GM18520 (cell line): ENCODE measurements around the gene SOAT1.
A peak's percentile ranks its signal among the peaks of the same experiment; 100 is the strongest.
"Not testable (repeated sequence)": the region's sequence is repeated elsewhere in the genome, so short reads cannot be mapped to it uniquely, and the experiment has no call there.

Source experiments
- ATAC-seq: cut with Tn5 transposase; IDR thresholded peaks from one replicate; pipeline ENCODE4 v1.9.1; 2021; ENCODE audit not compliant: unreplicated experiment

SOAT1 gene

GRCh38 chr1:179293340-179294327, at the start of gene SOAT1:
SOAT1 (plus strand) TSS chr1:179293797; CDS start chr1:179302685, 8,888 bp downstream.
- peak; percentile 94 for ATAC-seq

GRCh38 chr1:179245426-179245825, 48.2 kb upstream of the SOAT1 start:
- not testable (repeated sequence) for ATAC-seq

DNA sequence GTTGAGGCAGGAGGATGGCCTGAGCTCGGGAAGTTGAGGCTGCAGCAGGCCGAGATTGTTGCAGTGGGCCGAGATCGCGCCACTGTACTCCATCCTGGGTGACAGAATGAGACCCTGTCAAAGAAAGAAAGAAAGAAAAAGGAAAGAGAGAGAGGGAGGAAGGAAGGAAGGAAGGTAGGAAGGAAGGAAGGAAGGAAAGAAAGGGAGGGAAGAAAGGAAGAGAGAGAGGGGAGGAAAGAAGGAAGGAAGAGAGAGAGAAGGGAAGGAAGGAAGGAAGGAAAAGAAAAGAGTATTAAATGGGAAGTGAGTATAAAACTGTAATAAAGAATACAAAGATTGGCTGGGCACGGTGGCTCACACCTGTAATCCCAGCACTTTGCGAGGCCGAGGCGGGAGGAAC, 45.7 kb upstream of the SOAT1 start:
- ATAC-seq: no peak

DNA sequence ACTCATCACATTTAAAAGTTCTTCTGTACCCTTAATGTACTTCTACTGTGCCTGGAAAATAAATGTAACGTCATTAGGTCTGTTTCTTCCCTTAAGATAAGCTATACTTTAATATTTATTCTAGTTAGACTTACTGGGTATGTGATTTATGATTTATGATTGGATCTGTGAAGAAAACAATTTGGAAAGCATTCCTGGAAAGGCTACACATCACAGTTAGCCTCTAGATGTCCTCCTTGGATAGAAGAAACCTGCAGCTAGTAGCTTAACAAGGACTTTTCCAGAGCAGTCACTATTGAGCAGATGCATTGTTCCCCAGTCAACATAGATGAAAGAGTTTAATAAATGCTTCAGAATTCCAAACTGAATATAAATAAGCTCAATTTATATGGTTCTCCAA, 41.9 kb upstream of the SOAT1 start:
- ATAC-seq: no peak

DNA sequence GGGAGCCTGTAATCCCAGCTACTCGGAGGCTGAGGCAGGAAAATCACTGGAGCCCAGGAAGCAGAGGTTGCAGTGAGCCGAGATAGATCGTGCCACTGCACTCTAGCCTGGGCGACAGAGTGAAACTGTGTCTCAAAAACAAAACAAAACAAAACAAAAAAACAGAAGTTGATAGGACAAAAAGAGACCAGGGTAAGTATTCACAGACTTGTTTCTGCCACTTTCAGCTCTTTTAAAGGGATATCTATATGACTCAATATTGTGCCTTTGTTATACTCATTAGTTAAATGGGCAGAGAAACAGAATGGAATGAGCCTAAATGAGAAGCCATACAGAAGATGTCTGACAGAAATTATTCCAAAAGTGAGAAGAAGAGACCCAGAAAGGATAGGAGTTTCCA, 41.0 kb upstream of the SOAT1 start:
- no peak for ATAC-seq

DNA sequence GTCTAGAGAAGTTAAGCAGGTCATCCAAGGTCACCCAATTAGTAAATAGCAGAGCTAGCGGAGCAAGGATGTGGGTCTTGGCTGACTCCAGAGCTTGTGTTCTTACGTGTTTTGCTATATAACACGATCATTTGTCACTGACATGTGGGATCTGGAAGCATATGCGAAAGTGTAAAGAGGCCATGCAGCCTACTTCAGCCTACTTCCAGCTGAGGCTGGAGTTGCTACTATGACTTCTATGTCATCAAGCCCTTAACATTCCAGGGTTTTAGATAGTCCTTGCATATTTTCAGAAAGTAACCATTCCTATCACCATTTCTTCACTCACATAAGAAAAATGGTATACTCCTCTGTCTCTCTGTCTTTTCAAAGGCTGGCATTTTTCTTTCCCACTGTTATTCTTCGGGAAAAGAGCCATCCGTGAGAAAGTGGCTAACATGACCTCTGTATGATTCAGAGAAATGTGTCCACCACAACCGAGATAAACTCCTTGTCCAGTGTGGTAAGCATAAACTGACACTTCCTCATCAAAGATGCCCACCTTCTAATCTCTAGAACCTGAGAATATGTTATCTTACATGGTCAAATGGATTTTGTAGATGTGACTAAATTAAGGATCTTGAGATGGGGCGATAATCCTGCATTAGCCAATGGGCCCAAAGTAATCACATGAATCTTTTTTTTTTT, 40.2 kb upstream of the SOAT1 start:
- no peak for ATAC-seq

DNA sequence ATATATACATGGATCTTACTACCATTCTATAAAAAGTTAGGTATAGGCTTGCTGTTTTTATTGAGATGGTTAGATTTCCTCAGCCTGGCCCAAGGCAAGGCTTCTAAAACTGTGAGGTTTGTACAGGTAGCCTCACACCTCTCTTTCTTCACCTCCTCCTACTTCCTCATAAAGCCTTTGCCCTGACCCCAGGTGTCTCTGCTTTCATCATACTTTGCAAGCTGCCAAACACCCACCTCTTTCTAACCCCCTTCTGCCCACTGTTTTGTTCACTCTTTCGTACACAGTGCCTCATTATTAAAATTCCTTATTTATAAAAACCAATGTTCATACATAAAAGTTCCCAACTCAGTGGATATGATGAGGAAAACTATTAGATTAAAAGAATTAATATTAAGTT, 31.4 kb upstream of the SOAT1 start:
- no peak for ATAC-seq

DNA sequence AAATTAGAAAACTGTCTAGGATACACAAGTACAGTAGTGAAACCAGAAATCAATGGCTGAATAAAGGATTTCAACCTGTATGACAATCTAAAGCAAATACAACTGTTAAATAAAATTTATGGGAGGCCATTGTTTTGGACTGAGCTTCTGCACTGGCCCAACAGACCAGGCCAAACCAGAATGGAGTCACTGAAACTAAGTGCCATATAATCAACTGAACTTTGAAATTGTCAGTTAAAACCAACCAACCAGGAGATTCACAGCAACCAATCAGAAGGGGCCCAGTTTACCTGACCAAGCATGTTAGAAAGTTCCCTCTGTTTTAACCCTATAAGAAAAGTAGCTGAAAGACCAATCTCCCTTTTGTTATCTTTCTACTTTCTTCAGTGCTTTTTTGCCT, 30.5 kb upstream of the SOAT1 start:
- no peak for ATAC-seq

DNA sequence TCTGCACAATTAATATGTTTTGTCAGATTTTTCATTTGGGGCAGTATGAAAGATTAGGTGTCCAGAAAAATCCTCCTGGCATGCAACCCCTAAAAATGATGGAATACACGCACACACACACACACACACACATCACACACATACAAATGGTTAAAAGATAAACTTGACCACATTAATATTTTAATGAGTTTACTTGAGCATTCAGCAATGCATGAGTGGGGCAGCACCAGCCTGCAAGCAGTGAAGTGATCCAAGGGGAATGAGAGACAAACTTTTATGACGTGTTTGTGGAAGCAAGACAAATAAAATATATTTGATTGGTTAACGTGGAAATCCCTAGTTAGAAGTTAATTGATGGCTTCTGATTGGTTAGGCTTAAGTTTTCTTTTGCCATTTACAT, 29.1 kb upstream of the SOAT1 start:
- ATAC-seq: no peak

- ATAC-seq: no peak
These were observed 24.5 kb upstream of the SOAT1 start for GRCh38 chr1:179269071-179269470.

- ATAC-seq: not testable (repeated sequence)
These were observed 19.2 kb upstream of the SOAT1 start for GRCh38 chr1:179274424-179274823.

DNA sequence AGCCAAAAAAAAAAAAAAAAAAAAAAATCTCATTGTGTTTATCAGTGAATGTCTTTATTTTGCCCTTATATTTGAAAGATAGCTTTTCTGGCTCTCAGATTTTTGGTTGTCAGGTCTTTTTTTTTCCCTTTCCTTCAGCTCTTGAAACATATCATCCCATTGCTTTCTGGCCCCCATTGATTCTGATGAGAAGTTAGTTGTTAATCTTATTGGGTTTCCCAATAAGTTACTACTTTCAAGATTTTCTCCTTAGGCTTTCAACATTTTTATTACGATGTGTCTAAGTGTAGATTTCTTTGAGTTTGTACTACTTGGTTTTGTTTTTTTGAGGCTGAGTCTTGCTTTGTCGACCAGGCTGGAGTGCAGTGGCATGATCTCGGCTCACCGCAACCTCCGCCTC, 14.7 kb upstream of the SOAT1 start:
- no peak for ATAC-seq

- no peak for ATAC-seq
These were observed 9.6 kb upstream of the SOAT1 start for GRCh38 chr1:179283992-179284391.

DNA sequence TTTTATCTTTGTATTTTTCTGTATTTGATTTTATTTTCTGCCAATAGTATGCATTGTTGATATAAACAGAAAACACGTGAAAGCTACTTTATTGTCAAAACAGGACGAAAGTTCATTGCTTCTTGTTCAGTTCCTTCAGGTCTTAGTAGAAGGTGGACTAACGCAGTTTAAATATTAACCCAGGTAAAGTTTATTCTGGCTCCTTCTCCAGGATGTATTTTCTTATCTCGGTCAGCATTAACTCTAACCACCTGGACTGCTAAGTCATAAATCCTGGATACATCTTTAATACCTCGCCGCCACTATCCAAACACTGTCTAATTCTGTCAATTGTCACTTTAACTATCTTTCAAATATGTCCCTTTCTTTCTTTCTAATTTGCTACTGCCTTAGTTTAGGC, 5.7 kb upstream of the SOAT1 start:
- no peak for ATAC-seq

DNA sequence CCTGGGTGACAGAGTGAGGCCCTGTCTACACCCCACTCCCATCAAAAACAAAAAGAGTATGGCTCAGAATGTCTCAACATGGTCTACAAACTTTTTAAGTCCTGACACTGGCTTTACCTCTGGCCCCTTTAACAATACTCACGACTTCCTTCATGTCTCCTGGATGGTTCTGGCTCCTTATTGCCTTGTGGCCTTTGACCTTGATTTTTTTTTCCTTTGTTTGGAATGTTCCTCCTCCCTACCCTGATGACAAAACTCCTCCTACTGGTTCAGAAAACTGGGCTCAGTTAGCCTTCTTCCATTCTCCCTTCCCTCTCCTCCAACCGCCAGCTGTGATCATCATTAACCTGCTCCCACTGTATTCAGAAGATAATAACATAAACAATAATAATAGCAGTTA, 4.6 kb upstream of the SOAT1 start:
- no peak for ATAC-seq

- no peak for ATAC-seq
These were observed 1.7 kb downstream of the SOAT1 start for GRCh38 chr1:179295164-179295755.

DNA sequence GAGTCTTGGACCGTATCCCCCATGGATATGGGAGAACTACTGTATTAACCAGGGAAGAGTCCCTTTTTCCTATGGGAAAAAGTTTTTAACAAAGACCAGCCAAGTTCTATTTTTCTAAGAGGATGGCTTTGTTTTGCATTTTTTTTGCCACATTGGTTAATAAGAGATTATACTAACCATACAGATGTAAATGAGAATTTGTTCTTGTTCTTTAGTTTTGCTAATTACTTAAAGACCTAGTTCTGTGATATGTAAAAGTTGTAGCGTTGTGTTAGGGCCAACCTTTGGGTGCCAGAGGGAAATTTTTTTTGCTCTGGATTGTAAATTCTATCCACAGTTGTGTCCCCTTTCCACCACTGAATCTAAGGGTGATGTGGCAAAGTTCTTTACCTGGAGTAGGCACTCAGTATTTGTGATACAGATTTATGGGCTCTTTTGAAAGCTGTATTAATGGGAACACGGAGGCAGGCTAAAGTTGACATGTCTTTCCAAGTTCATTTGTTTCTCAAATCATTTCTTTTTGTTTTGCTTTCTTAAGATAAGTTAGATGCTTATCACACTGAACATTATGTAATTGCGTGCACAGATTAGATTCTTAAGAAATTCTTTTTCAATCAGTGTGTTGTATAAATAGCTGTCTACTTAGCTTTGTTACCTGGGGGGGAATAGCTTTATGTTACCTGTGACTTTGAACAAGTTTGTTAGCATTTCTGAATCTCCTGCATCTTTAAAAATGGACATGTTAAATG, 2.9 kb downstream of the SOAT1 start:
- no peak for ATAC-seq

DNA sequence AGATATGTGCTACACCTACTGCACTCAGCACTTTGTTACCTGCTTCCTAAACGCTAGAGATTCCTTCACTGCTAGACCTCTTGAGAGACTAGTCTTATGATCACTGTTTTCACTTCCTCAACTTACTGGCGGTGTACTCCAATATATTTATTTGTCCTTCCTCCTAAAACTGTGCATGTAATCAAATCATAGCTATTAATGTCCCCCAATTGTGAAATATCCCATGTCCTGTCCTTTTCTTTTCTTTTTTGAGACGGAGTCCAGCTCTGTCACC, 3.4 kb downstream of the SOAT1 start:
- no peak for ATAC-seq

GRCh38 chr1:179298952-179299351, 5.4 kb downstream of the SOAT1 start:
- peak; percentile 83 for ATAC-seq

GRCh38 chr1:179300112-179300511, 6.5 kb downstream of the SOAT1 start:
- no peak for ATAC-seq

- ATAC-seq: no peak
These were observed 8.5 kb downstream of the SOAT1 start for GRCh38 chr1:179302070-179302469.
